ENCODE measurements around the gene PDCD2L. TPM values are rescaled to one million over a fixed set of nuclear protein-coding genes. Genes with fewer than 3 reads are reported as not detected.

PDCD2L gene, protein sequence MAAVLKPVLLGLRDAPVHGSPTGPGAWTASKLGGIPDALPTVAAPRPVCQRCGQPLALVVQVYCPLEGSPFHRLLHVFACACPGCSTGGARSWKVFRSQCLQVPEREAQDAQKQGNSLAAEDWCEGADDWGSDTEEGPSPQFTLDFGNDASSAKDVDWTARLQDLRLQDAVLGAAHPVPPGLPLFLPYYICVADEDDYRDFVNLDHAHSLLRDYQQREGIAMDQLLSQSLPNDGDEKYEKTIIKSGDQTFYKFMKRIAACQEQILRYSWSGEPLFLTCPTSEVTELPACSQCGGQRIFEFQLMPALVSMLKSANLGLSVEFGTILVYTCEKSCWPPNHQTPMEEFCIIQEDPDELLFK
- 17.7 and 18.6 TPM in 2 replicates for total RNA-seq (2012; rRNA removed)

DNA sequence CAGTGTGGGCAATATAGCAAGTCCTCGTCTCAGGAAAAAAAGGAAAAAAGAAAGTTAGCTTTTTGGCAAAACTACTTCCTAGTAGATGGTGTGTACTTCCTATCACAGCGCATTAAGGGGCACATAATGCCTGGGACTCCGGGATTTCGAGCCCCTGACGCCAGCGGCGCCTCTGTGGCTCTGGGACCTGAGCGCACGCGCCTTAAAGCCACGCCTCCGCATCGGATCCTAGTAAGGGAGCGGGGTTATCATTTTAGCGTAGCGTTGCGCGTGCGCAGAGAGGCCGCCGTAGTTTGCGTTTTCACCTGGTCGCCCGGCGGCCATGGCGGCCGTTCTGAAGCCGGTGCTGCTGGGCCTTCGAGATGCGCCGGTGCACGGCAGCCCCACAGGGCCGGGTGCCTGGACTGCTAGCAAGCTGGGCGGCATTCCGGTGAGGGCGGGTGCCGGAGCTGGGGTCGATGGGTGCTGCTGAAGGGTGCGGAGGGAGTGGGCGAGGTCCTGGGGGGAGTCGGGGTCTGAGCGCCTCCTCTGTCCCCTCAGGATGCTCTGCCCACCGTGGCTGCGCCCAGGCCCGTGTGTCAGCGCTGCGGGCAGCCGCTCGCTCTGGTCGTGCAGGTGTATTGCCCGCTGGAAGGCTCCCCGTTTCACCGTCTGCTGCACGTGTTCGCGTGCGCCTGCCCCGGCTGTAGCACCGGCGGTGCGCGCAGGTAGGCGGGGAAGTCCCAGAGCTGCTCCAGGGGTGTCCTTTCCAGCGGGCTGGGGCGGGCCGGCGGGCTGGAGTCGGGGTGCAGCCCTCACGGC, at the start of gene PDCD2L:
TSS of gene PDCD2L (plus strand) at position 291 of the 801 bp plus-strand sequence. CDS start at position 323, 32 bp downstream.
- H3K9ac ChIP-seq (ENCODE audit: low read depth, low read length) = peak within 1 kb of the TSS; percentile 83
- no peaks in the 10 kb centered on the region for H3K27me3 ChIP-seq (ENCODE audit: control insufficient read depth, insufficient read depth, low read length)
- no peaks in the 10 kb centered on the region for H3K4me1 ChIP-seq (ENCODE audit: control insufficient read depth, insufficient read depth, low read length)
- peaks cover 18% of the 10 kb centered on the region for H3K36me3 ChIP-seq (ENCODE audit: insufficient read depth, low read length)
- no peaks in the 10 kb centered on the region for H3K9me3 ChIP-seq (replicated peaks; ENCODE audit: low read length)
- peak within 1 kb of the TSS; percentile 91 for H3K4me3 ChIP-seq (ENCODE audit: low read length)
- peak within 1 kb of the TSS; percentile 82 for H3K4me2 ChIP-seq (ENCODE audit: low read length)

DNA sequence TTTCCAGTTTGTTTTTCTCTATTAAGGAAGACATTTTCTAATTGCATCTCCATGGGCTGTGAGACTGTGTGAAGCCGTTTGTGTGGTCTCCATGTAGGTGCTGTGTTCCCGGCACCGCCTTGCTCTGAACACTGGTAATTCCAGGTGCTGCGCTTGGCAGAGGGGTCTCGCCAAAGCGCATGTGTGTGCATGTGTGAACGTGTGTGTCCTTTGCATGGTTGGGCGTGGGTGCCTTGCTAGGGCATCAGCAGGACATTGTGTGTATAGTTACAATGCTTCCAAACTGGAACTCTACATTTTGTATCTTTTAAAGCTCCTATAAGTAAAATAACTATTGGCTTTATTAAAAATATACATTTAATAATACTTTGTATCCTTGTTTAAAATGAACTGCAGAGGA, 49.0 kb upstream of the PDCD2L start:
- Histone ChIP-seq H3K36me3 (ENCODE audit: insufficient read depth, low read length) (peaks cover 25% of the 10 kb centered on the region), H3K4me1 (ENCODE audit: control insufficient read depth, insufficient read depth, low read length) (peaks cover 17% of the 10 kb centered on the region), H3K9me3 (replicated peaks; ENCODE audit: low read length) (no peaks in the 10 kb centered on the region), H3K9ac (ENCODE audit: low read depth, low read length) (no peak overlapping the region), H3K27me3 (ENCODE audit: control insufficient read depth, insufficient read depth, low read length) (no peaks in the 10 kb centered on the region), H3K4me3 (ENCODE audit: low read length) (no peak overlapping the region), H3K4me2 (ENCODE audit: low read length) (no peak overlapping the region)

DNA sequence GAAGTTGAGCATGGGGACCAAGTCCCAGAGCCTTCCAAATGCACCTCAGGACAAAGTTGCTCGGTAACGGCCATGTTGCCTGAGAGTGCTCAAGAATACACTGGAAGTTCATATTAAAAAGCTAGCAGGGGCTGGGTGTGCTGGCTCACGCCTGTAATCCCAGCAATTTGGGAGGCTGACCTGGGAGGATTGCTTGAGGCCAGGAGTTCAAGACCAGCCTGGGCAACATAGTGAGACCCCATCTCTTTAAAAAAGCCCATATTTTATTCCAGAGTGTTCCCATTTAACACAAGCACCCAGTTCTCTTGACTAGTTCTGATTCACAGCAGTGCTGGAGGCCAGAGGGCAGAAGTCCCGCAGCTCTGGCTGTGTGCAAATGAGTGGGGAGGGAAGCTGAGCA, 47.3 kb upstream of the PDCD2L start:
- Histone ChIP-seq H3K9me3 (replicated peaks; ENCODE audit: low read length) (no peaks in the 10 kb centered on the region), H3K36me3 (ENCODE audit: insufficient read depth, low read length) (peaks cover 18% of the 10 kb centered on the region), H3K9ac (ENCODE audit: low read depth, low read length) (no peak overlapping the region), H3K4me2 (ENCODE audit: low read length) (no peak overlapping the region), H3K4me3 (ENCODE audit: low read length) (no peak overlapping the region), H3K27me3 (ENCODE audit: control insufficient read depth, insufficient read depth, low read length) (no peaks in the 10 kb centered on the region), H3K4me1 (ENCODE audit: control insufficient read depth, insufficient read depth, low read length) (peaks cover 17% of the 10 kb centered on the region)

DNA sequence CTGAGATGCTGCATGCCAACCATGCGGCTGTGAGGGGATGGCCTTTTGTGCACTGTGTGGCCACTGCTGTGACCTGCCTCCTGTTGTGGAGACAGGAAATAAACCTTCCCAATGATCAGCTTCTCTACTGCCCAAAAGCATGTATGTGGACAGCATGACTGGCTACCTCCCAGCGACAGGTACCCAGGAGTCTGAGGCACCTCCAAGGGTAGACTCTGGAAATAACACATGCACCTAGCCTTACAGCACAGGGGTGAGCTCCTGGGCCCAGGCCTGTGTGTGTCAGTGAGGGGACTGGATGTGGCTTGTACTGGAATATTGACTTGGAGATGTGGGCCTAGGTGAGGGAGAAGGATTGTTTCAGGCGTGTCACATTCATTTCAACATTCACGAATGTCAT, 46.8 kb upstream of the PDCD2L start:
- H3K4me1 ChIP-seq (ENCODE audit: control insufficient read depth, insufficient read depth, low read length) = peaks cover 17% of the 10 kb centered on the region
- peaks cover 15% of the 10 kb centered on the region for H3K36me3 ChIP-seq (ENCODE audit: insufficient read depth, low read length)
- H3K4me2 ChIP-seq (ENCODE audit: low read length) = no peak overlapping the region
- H3K4me3 ChIP-seq (ENCODE audit: low read length) = no peak overlapping the region
- no peak overlapping the region for H3K9ac ChIP-seq (ENCODE audit: low read depth, low read length)
- no peaks in the 10 kb centered on the region for H3K27me3 ChIP-seq (ENCODE audit: control insufficient read depth, insufficient read depth, low read length)
- no peaks in the 10 kb centered on the region for H3K9me3 ChIP-seq (replicated peaks; ENCODE audit: low read length)

DNA sequence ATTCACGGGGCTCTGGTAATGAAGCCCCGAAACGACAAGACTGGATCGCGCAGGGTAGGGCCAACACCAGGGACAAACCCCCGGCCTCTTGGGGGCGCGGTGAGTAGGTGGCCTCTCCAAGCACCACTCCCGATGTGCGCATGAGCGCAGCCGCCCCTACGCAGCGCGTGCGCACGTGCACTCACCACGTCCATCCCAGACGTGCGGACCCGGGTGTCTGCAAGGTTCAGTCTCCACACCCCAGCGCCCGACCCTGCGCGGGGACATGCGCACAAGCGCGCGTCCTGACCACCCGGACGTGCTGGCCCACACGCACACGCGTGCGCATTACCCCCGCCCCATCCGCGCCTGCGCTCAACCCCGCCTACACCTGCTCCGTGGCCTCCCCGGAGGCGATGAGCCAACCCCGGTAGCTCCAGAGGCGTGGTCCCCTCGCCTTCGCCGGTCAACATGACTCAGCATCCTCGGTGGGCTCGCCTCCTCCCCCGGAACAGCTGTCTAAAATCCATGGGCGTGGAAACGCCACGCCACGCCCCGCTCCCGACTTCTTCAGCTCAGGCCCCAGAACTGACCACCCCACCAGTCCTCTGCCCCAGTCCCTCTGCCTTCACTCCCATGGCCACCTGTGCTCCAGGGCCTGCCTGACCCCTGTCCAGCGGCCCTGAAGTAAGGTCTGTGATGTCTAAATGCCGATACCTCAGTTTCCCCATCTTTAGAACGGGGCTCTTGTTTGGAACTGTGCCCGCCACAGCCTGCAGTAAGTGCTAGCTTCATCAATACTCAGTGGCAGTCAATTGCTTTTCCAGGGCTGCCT, 44.9 kb upstream of the PDCD2L start:
- Histone ChIP-seq H3K4me3 (ENCODE audit: low read length) (peak overlapping the region; percentile 65), H3K4me2 (ENCODE audit: low read length) (peak overlapping the region; percentile 89)

DNA sequence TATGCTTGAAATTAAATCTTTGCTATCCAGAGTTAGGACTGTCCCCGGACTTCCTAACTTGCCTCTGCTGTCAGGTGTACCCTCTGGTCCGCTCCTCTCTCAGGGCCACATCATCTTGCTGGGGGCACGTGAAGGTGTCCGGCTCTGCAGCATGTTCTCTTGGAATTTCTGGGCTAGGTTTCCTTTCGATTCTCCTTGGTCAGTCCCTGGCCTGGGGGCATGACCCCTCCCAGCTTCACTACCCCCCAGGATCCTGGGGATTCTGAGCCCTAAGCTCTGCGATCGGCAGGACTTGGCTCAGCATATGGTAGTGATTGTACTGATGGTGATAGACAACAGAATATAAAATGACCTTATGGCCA, 44.3 kb upstream of the PDCD2L start:
- peaks cover 21% of the 10 kb centered on the region for H3K4me1 ChIP-seq (ENCODE audit: control insufficient read depth, insufficient read depth, low read length)
- H3K9ac ChIP-seq (ENCODE audit: low read depth, low read length) = peak overlapping the region; percentile 49
- peak overlapping the region; percentile 65 for H3K4me3 ChIP-seq (ENCODE audit: low read length)
- H3K4me2 ChIP-seq (ENCODE audit: low read length) = peak overlapping the region; percentile 89
- H3K27me3 ChIP-seq (ENCODE audit: control insufficient read depth, insufficient read depth, low read length) = no peaks in the 10 kb centered on the region
- H3K9me3 ChIP-seq (replicated peaks; ENCODE audit: low read length) = no peaks in the 10 kb centered on the region
- H3K36me3 ChIP-seq (ENCODE audit: insufficient read depth, low read length) = peaks cover 4% of the 10 kb centered on the region

More for the DNA sequence above, 44.9 kb upstream of the PDCD2L start:
- peaks cover 17% of the 10 kb centered on the region for H3K4me1 ChIP-seq (ENCODE audit: control insufficient read depth, insufficient read depth, low read length)
- H3K36me3 ChIP-seq (ENCODE audit: insufficient read depth, low read length) = peaks cover 4% of the 10 kb centered on the region
- H3K9me3 ChIP-seq (replicated peaks; ENCODE audit: low read length) = no peaks in the 10 kb centered on the region
- no peaks in the 10 kb centered on the region for H3K27me3 ChIP-seq (ENCODE audit: control insufficient read depth, insufficient read depth, low read length)
- peak overlapping the region; percentile 84 for H3K9ac ChIP-seq (ENCODE audit: low read depth, low read length)

DNA sequence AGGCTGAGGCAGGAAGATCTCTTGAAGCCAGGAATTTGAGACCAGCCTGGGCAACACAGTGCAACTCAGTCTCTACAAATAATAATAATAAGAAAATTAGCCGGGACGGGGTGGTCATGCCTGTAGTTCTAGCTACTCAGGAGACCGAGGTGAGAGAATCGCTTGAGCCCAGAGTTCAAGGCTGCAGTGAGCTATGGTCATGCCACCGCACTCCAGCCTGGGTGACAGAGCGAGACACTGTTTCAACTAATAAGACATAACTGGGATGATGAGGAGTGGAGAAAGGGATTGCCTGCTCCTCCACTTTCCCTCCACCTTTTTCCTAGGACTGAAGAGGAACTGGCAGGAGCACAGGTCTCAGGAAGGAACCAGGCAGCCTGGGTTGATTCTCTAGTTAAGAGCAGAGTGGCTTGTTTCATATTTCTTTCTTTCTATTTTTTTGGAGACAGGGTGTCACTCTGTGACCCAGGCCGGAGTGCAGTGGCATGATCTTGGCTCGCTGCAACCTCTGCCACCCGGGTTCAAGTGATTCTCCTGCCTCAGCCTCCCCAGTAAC, 43.8 kb upstream of the PDCD2L start:
- Histone ChIP-seq H3K4me3 (ENCODE audit: low read length) (no peak overlapping the region), H3K9me3 (replicated peaks; ENCODE audit: low read length) (no peaks in the 10 kb centered on the region), H3K4me1 (ENCODE audit: control insufficient read depth, insufficient read depth, low read length) (peaks cover 21% of the 10 kb centered on the region), H3K36me3 (ENCODE audit: insufficient read depth, low read length) (peaks cover 4% of the 10 kb centered on the region), H3K9ac (ENCODE audit: low read depth, low read length) (no peak overlapping the region), H3K4me2 (ENCODE audit: low read length) (no peak overlapping the region), H3K27me3 (ENCODE audit: control insufficient read depth, insufficient read depth, low read length) (no peaks in the 10 kb centered on the region)

DNA sequence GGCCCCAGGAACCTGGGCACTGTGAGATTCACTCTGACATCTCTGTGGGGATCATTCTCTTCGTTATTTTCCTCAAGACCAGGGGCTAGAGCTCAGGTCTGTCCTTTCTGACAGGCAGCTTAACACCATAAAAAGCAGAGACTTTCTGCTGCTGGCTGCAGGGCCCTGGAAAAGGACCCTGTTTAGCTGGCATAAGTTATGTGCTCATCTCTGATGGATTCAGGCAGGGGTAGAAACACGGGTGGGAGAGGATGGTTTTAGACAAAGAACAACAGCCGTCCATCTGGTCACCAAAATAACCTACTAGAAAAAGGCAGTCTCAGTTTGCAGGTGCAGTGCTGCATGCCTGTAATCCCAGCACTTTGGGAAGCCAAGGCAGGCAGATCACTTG, 41.5 kb upstream of the PDCD2L start:
- H3K27me3 ChIP-seq (ENCODE audit: control insufficient read depth, insufficient read depth, low read length) = no peaks in the 10 kb centered on the region

DNA sequence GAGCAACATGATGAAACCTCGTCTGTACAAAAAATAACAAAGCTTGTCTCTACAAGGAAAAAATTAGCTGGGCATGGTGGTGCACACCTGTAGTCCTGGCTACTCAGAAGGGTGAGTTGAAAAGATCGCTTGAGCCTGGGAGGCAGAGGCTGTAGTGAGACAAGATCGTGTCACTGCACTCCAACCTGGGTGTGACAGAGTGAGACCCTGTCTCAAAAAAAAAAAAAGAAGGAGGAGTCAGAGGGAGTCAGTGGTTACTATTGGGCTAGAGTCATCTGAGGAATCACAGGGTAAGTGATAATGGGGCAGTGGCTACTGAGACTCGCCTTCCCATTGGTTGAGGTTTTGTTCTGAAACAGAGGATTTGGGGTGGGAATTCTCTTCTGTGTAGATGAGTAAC, 41.1 kb upstream of the PDCD2L start:
- Histone ChIP-seq H3K4me1 (ENCODE audit: control insufficient read depth, insufficient read depth, low read length) (peaks cover 37% of the 10 kb centered on the region), H3K36me3 (ENCODE audit: insufficient read depth, low read length) (peaks cover 12% of the 10 kb centered on the region), H3K9ac (ENCODE audit: low read depth, low read length) (no peak overlapping the region), H3K4me3 (ENCODE audit: low read length) (no peak overlapping the region), H3K9me3 (replicated peaks; ENCODE audit: low read length) (no peaks in the 10 kb centered on the region), H3K27me3 (ENCODE audit: control insufficient read depth, insufficient read depth, low read length) (no peaks in the 10 kb centered on the region), H3K4me2 (ENCODE audit: low read length) (no peak overlapping the region)

More for the DNA sequence above, 41.5 kb upstream of the PDCD2L start:
- Histone ChIP-seq H3K9me3 (replicated peaks; ENCODE audit: low read length) (no peaks in the 10 kb centered on the region), H3K4me1 (ENCODE audit: control insufficient read depth, insufficient read depth, low read length) (peaks cover 37% of the 10 kb centered on the region), H3K9ac (ENCODE audit: low read depth, low read length) (no peak overlapping the region), H3K4me2 (ENCODE audit: low read length) (no peak overlapping the region), H3K36me3 (ENCODE audit: insufficient read depth, low read length) (peaks cover 8% of the 10 kb centered on the region), H3K4me3 (ENCODE audit: low read length) (no peak overlapping the region)

DNA sequence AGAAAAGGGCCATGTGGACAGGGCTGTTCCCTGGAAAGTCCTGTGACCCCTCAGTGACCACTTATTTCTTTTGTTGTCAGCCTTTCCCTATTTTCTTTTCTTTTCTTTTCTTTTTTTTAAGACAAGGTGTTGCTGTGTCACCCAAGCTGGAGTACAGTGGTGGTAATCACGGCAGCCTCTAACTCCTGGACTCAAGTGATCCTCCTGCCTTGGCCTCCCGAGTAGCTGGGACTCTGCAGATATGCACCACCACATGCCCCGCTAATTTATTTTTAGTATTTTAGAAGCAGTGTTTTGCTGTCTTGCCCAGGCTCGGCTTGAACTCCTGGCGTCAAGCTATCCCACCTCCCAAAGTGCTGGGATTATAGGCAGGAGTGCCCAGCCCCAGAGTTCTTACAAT, 40.3 kb upstream of the PDCD2L start:
- Histone ChIP-seq H3K4me1 (ENCODE audit: control insufficient read depth, insufficient read depth, low read length) (peaks cover 30% of the 10 kb centered on the region), H3K9me3 (replicated peaks; ENCODE audit: low read length) (no peaks in the 10 kb centered on the region), H3K27me3 (ENCODE audit: control insufficient read depth, insufficient read depth, low read length) (no peaks in the 10 kb centered on the region), H3K9ac (ENCODE audit: low read depth, low read length) (no peak overlapping the region), H3K36me3 (ENCODE audit: insufficient read depth, low read length) (peaks cover 21% of the 10 kb centered on the region), H3K4me3 (ENCODE audit: low read length) (no peak overlapping the region), H3K4me2 (ENCODE audit: low read length) (no peak overlapping the region)

DNA sequence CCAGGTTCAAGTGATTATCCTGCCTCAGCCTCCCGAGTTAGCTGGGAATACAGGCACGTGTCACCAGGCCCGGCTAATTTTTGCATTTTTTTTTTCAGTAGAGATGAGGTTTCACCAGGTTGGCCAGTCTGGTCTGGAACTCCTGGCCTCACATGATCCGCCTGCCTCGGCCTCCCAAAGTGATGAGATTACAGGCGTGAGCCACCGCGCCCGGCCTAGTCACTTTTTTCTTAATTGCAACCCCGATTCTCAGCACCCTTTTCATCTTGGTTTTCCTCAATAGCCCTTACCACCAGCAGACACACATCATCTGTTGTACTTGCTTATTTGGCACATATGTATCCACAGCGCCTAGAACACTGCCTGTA, 39.8 kb upstream of the PDCD2L start:
- Histone ChIP-seq H3K4me1 (ENCODE audit: control insufficient read depth, insufficient read depth, low read length) (peaks cover 26% of the 10 kb centered on the region), H3K4me2 (ENCODE audit: low read length) (peak overlapping the region; percentile 95), H3K36me3 (ENCODE audit: insufficient read depth, low read length) (peaks cover 24% of the 10 kb centered on the region), H3K9me3 (replicated peaks; ENCODE audit: low read length) (no peaks in the 10 kb centered on the region), H3K27me3 (ENCODE audit: control insufficient read depth, insufficient read depth, low read length) (no peaks in the 10 kb centered on the region), H3K4me3 (ENCODE audit: low read length) (peak overlapping the region; percentile 83), H3K9ac (ENCODE audit: low read depth, low read length) (peak overlapping the region; percentile 13)

Measured in skeletal muscle satellite cell (primary cell).